Neural cell (in vitro differentiated cells): ENCODE measurements around the gene RERE. TPM values are rescaled to one million over a fixed set of nuclear protein-coding genes. Genes with fewer than 3 reads are reported as not detected.

Experiments used
- H2AFZ ChIP-seq: fragments of 200-600, 300-800 bp; sonication (generic), shearing (Covaris generic); 2 replicates; pipeline ENCODE4 v1.6.0; 2014; ENCODE audit warnings: low read depth, mild to moderate bottlenecking, antibody characterized with exemption, low read length, moderate library complexity
- H3F3A ChIP-seq: fragments of 200-600 bp; shearing (Covaris generic); 2 replicates; pipeline ENCODE4 v1.6.1; 2016; ENCODE audit warnings: mild to moderate bottlenecking, moderate library complexity, mixed read lengths, antibody characterized with exemption, low read length; ENCODE audit not compliant: insufficient read depth, poor library complexity, severe bottlenecking
- H3K27ac ChIP-seq: fragments of 200-600, 300-800 bp; sonication (generic), shearing (Covaris generic); 2 replicates; pipeline ENCODE4 v1.5.1; 2014; ENCODE audit warnings: mild to moderate bottlenecking, low read length, moderate library complexity
- H3K27me3 ChIP-seq: fragments of 300-800, 200-600 bp; sonication (generic), shearing (Covaris generic); 2 replicates; pipeline ENCODE4 v1.6.0; 2014; ENCODE audit warnings: mild to moderate bottlenecking, low read depth, low read length, moderate library complexity; ENCODE audit not compliant: insufficient read depth
- H3K36me3 ChIP-seq: fragments of 300-800, 200-600 bp; sonication (generic), shearing (Covaris generic); 2 replicates; pipeline ENCODE4 v1.5.1; 2014; ENCODE audit warnings: mild to moderate bottlenecking, antibody characterized with exemption, low read length, moderate library complexity; ENCODE audit not compliant: insufficient read depth
- H3K4me2 ChIP-seq: fragments of 300-800, 200-600 bp; sonication (generic), shearing (Covaris generic); 2 replicates; pipeline ENCODE4 v1.6.0; 2014; ENCODE audit warnings: mild to moderate bottlenecking, low read length
- H3K4me3 ChIP-seq: fragments of 300-800, 200-600 bp; sonication (generic), shearing (Covaris generic); 2 replicates; pipeline ENCODE4 v1.5.1; 2014; ENCODE audit warnings: mild to moderate bottlenecking, low read length, moderate library complexity
- H3K79me2 ChIP-seq: fragments of 200-600 bp; shearing (Covaris generic); replicated peaks from 2 replicates; pipeline ENCODE4 v1.6.0; 2014; ENCODE audit warnings: mild to moderate bottlenecking, low read length, moderate library complexity; ENCODE audit not compliant: insufficient read depth
- H3K9ac ChIP-seq: fragments of 300-800, 200-600 bp; sonication (generic), shearing (Covaris generic); 2 replicates; pipeline ENCODE4 v1.6.1; 2016; ENCODE audit warnings: mild to moderate bottlenecking, low read length, mixed read lengths
- H3K9me2 ChIP-seq: fragments of 200-600 bp; shearing (Covaris generic); 2 replicates; pipeline ENCODE4 v1.6.1; 2016; ENCODE audit warnings: mild to moderate bottlenecking, low read length, mixed read lengths; ENCODE audit not compliant: insufficient read depth
- H3K9me3 ChIP-seq: fragments of 200-600, 300-800 bp; sonication (generic), shearing (Covaris generic); 2 replicates; pipeline ENCODE4 v1.6.1; 2016; ENCODE audit warnings: mild to moderate bottlenecking, mixed run types, low read length, moderate library complexity, mixed read lengths
- H4K20me1 ChIP-seq: fragments of 200-600 bp; shearing (Covaris generic); 2 replicates; pipeline ENCODE4 v1.6.1; 2016; ENCODE audit warnings: mild to moderate bottlenecking, mixed run types; ENCODE audit not compliant: insufficient read depth
- CTCF ChIP-seq: fragments of 450-650 bp; IDR thresholded peaks from 2 replicates; pipeline ENCODE4 v1.5.1; 2014; ENCODE audit warnings: antibody characterized with exemption, mild to moderate bottlenecking, moderate library complexity; ENCODE audit not compliant: poor library complexity, severe bottlenecking
- EP300 ChIP-seq: fragments of 450-650 bp; conservative IDR thresholded peaks from 2 replicates; pipeline ENCODE4 v1.6.1; 2014; ENCODE audit warnings: antibody characterized with exemption, mild to moderate bottlenecking, moderate library complexity; ENCODE audit not compliant: poor library complexity, severe bottlenecking
- EZH2 ChIP-seq: fragments of 200-600, 300-800 bp; shearing (Covaris generic), sonication (generic); IDR thresholded peaks from 2 replicates; pipeline ENCODE4 v1.6.1; 2014; ENCODE audit warnings: antibody characterized with exemption, low read length, borderline replicate concordance, mild to moderate bottlenecking; ENCODE audit not compliant: insufficient read depth, poor library complexity, severe bottlenecking
- MXI1 ChIP-seq: fragments of 450-650 bp; conservative IDR thresholded peaks from 2 replicates; pipeline ENCODE4 v1.6.1; 2014; ENCODE audit warnings: antibody characterized with exemption, mild to moderate bottlenecking; ENCODE audit not compliant: poor library complexity, severe bottlenecking
- POLR2AphosphoS5 ChIP-seq: IDR thresholded peaks from 2 replicates; pipeline ENCODE4 v1.6.1; 2012
- RAD21 ChIP-seq: fragments of 450-650 bp; conservative IDR thresholded peaks from 2 replicates; pipeline ENCODE4 v1.6.1; 2014; ENCODE audit warnings: antibody characterized with exemption, mild to moderate bottlenecking, moderate library complexity
- REST ChIP-seq: IDR thresholded peaks from 2 replicates; pipeline ENCODE4 v1.6.1; 2012; ENCODE audit warnings: borderline replicate concordance
- SMC3 ChIP-seq: fragments of 450-650 bp; conservative IDR thresholded peaks from 2 replicates; pipeline ENCODE4 v1.6.1; 2014; ENCODE audit warnings: antibody characterized with exemption, mild to moderate bottlenecking, moderate library complexity; ENCODE audit not compliant: poor library complexity
- TAF1 ChIP-seq: IDR thresholded peaks from 2 replicates; pipeline ENCODE4 v1.6.1; 2012; ENCODE audit warnings: low read depth
- polyA plus RNA-seq: library from polyadenylated mRNA; depleted of rRNA; stranded (reverse); fragments of >200 nt; gene quantifications from 2 replicates; pipeline ENCODE4 v1.2.3, GENCODE V29; 2014

The RERE gene
- polyA plus RNA-seq, 1 donor from 2014 or later, result 21.0 TPM

- Histone ChIP-seq H3K27ac (no peak overlapping the region), H3K4me2 (no peak overlapping the region), H3K4me3 (no peak overlapping the region), H3K9me3 (no peaks in the 10 kb centered on the region), H3K9ac (no peak overlapping the region), H3K36me3 (peaks cover 4% of the 10 kb centered on the region), H4K20me1 (peaks cover 4% of the 10 kb centered on the region), H3K9me2 (no peaks in the 10 kb centered on the region), H3K27me3 (no peaks in the 10 kb centered on the region), H2AFZ (no peak overlapping the region), H3F3A (no peaks in the 10 kb centered on the region), H3K79me2 (peaks cover 22% of the 10 kb centered on the region)
- TF ChIP-seq REST (no peak), RAD21 (no peak), SMC3 (no peak), MXI1 (no peak), CTCF (no peak), TAF1 (no peak), POLR2AphosphoS5 (no peak), EP300 (no peak), EZH2 (no peak)
Observed at GRCh38 chr1:8404460-8405370, 412.7 kb downstream of the RERE start.

GRCh38 chr1:8402109-8402710 is 415.2 kb downstream of the RERE start:
- Histone ChIP-seq H3K27ac (no peak overlapping the region), H3K79me2 (peaks cover 29% of the 10 kb centered on the region)

More at GRCh38 chr1:8402109-8402710, 415.2 kb downstream of the RERE start:
- Histone ChIP-seq H2AFZ (no peak overlapping the region), H3K36me3 (peaks cover 4% of the 10 kb centered on the region), H3K27me3 (no peaks in the 10 kb centered on the region), H3K9me3 (no peaks in the 10 kb centered on the region), H3K4me3 (no peak overlapping the region), H4K20me1 (peaks cover 3% of the 10 kb centered on the region), H3K9ac (no peak overlapping the region), H3K4me2 (no peak overlapping the region), H3K9me2 (no peaks in the 10 kb centered on the region), H3F3A (no peaks in the 10 kb centered on the region)
- no peak for TF ChIP-seq POLR2AphosphoS5
- TF ChIP-seq SMC3, result no peak
- TF ChIP-seq REST, result no peak
- no peak for TF ChIP-seq CTCF
